ENCODE data around the gene CCPG1.

The CCPG1 gene

DNA sequence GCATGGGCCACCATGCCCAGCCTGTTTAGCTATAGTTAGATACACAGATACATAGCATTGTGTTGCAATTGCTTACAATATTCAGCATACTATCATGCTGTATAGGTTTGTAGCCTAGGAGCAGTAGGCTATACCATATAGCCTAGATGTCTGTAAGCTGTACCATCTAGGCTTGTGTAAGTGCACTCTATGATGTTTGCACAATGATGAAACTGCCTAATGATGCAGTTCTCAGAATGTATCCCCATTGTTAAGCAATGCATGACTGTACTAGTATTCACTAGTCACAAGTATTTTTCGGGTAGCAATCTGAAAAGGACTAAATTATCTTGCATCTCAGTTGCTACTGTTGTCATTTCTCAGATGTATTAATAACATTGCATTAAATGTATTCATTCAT lies 73.2 kb downstream of the CCPG1 start:
- no peak for DNase-seq (ENCODE audit: low read depth)
- TF ChIP-seq, protein P1, sequence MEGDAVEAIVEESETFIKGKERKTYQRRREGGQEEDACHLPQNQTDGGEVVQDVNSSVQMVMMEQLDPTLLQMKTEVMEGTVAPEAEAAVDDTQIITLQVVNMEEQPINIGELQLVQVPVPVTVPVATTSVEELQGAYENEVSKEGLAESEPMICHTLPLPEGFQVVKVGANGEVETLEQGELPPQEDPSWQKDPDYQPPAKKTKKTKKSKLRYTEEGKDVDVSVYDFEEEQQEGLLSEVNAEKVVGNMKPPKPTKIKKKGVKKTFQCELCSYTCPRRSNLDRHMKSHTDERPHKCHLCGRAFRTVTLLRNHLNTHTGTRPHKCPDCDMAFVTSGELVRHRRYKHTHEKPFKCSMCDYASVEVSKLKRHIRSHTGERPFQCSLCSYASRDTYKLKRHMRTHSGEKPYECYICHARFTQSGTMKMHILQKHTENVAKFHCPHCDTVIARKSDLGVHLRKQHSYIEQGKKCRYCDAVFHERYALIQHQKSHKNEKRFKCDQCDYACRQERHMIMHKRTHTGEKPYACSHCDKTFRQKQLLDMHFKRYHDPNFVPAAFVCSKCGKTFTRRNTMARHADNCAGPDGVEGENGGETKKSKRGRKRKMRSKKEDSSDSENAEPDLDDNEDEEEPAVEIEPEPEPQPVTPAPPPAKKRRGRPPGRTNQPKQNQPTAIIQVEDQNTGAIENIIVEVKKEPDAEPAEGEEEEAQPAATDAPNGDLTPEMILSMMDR (conservative IDR thresholded peaks at IDR 0.05; ENCODE audit: low read depth, low read length), result no peak
- H3K4me3 ChIP-seq (ENCODE audit: low read length), result no peak overlapping the region

DNA sequence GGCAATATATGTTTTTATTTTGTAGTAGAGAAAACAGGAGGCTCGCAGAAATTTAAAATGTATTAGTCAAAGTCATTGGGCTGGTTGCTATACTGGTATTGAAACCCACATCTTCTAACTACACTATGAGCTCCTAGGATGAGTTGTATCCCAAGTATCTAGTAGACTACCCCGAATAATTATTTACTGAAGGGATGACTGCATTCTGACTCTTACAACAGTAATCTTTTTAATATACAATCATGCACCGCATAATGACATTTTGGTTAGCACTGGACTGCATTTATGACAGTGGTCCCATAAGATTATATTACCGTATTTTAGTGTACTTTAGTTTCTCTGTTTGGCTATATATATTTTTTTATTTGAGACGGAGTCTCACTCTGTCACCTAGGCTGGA lies 73.8 kb downstream of the CCPG1 start:
- TF ChIP-seq, protein P1 (conservative IDR thresholded peaks at IDR 0.05; ENCODE audit: low read depth, low read length), result no peak
- no peak for DNase-seq (ENCODE audit: low read depth)
- no peak overlapping the region for H3K4me3 ChIP-seq (ENCODE audit: low read length)

DNA sequence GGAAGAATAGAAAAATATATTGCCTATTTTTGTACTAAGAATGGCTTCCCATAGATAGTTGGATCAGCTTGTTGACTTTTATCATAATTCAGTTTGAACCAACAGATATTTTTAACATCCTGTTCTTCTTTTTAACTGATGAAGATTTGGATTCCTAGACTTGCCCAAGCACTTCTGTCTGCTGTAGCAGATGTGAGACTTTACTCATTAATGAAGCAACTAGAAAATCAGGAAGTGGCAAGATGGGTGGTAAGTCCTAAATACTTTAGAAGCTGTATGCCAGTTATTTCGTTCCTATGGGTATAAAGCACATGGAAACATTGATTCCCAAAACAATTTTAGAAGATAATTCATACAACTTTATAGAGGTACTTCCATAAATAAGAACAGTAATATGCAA lies 80.8 kb downstream of the CCPG1 start:
- H3K4me3 ChIP-seq (ENCODE audit: low read length), result no peak overlapping the region
- DNase-seq (ENCODE audit: low read depth), result no peak
- TF ChIP-seq, protein P1 (conservative IDR thresholded peaks at IDR 0.05; ENCODE audit: low read depth, low read length), result no peak

DNA sequence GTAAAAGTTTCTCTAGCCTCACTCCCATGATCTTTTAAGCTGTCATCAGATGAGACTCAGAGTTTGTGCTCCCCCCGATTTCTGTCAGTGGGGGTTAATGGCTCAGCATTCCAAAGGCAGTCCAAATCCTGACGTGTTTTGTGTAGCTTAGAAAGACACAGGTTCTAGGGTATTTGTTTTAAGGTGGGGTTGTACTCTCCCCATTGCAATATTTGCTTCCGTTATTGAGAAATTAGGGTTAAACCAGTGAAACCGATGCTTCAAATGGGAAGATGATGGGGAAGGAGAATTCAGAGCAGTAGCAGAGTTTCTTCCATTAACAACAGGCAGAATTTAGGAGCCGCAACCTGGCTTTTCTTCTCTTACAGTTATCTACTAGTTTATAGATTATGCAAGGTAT lies 85.7 kb downstream of the CCPG1 start:
- TF ChIP-seq, protein P1 (conservative IDR thresholded peaks at IDR 0.05; ENCODE audit: low read depth, low read length), result no peak
- no peak overlapping the region for H3K4me3 ChIP-seq (ENCODE audit: low read length)
- DNase-seq (ENCODE audit: low read depth), result no peak

DNA sequence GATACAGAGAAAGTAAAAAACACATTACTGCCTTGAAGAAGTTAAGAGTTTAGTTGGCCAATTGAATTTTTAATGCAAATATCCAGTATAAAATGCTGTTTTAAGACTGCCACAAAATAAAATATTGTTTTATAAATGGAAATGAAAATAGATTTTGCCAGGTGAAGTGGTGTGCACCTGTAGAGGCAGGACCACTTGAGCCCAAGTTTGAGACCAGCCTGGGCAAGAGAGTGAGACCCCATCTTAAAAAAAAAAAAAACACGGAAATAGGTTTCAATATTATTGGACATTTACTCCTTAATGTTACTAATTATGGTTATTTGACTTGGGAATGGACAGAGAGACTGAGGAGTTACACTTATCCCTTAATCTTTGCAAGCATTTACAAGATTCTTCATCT lies 87.2 kb downstream of the CCPG1 start:
- H3K4me3 ChIP-seq (ENCODE audit: low read length), result no peak overlapping the region
- TF ChIP-seq, protein P1 (conservative IDR thresholded peaks at IDR 0.05; ENCODE audit: low read depth, low read length), result no peak

DNA sequence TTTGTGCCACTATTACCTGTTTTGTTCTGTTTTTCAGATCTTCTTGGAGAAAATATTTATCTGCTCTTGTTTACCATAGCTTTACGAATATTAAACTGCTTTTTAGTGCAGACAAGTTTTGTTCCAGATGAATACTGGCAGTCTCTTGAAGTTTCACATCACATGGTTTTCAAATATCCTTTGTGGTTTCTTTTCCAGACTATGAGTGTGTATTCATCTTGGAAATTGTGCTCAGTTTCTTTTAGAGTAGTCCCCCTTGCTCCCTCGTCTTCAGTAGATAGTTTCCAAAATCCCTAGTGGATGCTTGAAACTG lies 88.0 kb downstream of the CCPG1 start:
- H3K4me3 ChIP-seq (ENCODE audit: low read length), result peak overlapping the region; percentile 97
- TF ChIP-seq, protein P1 (conservative IDR thresholded peaks at IDR 0.05; ENCODE audit: low read depth, low read length), result no peak
- no peak for DNase-seq (ENCODE audit: low read depth)

More for the DNA sequence above, 87.2 kb downstream of the CCPG1 start:
- no peak for DNase-seq (ENCODE audit: low read depth)

DNA sequence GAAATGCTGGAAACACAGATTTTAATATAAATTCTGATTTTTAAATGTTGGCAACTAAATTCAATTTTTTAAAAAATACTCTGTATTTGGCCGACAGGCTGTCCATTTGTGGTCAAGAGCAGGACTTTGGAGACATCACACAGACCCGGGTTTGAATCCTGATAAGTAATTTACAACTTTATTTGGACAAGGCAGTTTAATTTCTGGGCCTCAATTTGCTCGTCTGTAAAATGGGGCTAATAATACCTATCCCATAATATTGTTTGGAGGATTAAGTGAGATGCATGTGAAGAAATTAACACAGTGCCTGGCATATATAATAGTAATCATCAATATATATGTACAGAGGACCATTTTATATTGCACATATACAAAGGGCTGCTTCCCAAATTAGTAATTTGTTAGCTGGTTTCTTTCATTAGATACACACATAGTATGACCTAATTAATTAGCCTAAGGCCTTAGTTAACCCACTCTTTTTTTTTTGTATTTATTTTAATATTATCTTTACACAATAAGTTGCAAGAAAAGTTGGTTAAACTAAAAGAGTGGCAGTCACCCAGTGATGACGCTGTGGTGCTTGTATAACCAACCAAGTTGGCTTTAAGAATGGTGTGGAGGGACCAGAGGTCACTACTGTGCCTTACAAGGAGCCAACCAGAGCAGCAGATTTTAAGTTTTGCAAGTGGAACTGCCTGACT lies 88.5 kb downstream of the CCPG1 start:
- TF ChIP-seq, protein P1 (conservative IDR thresholded peaks at IDR 0.05; ENCODE audit: low read depth, low read length), result no peak
- peak overlapping the region; percentile 97 for H3K4me3 ChIP-seq (ENCODE audit: low read length)
- no peak for DNase-seq (ENCODE audit: low read depth)
